Right lobe of liver (tissue), 4 donors: ENCODE measurements around the gene IGFBP1.

ENCODE experiments used
- POLR2A ChIP-seq: fragments of 450-650 bp; IDR thresholded peaks from one replicate; pipeline ENCODE4 v1.6.1; 2017; ENCODE audit warnings: antibody characterized with exemption, mild to moderate bottlenecking
- TF ChIP-seq, protein P1 (sequence below), 4 donors: fragments of 200-600 bp in 3 of 4; fragments of 450-650 bp in 1 of 4; IDR thresholded peaks; one replicate each; pipeline versions ENCODE4 v1.5.1 to v1.8.0; 2016 to 2022; ENCODE audit warnings: antibody characterized with exemption in 4 of 4, mild to moderate bottlenecking in 2 of 4
- donor health status: DM: no; HTN: no; CAD: no.
- donor health status: DM: no; HTN: no; CAD: no.
- donor health status: DM: no; HTN: yes; CAD: no.

DNA sequence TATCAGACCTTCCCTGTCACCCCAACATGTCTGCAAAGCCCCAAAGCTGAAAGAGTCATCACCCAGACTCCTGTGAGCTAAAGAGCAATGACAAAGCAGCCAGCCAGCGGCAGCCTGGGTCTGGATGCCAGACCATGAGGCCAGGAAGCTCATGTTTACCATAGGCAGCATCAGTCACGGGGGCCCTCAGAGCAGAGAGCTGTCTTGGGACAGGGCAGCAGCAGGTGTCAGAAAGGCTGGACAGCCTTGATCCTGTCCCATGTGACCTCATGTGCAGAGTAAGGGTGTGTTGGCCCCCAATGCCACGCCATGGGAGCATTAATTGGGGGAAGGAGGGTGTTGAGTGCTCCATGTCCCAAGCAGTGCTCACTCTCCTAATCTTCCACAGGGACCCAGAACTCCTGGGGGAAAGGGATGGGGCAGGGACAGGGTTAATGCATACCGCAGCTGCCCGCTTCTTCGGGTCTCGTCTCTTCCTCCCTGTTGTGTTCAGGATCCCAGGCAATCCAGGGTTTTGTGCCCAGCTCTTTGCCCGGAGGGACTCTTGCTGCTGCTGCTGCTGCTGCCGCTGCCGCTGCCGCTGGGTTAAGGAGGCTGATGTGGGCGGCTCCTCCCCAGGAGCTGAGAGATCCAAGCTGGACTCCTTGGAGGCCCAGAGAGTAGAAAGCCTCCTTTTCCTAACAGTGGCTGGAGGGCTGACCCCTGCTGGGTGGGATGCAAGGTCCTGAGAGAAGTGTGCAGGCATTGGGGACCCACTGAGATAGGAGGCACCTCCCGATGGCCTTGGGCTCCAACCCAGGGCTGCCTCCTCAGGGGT, 22.5 kb upstream of the IGFBP1 start:
- TF ChIP-seq, protein P1, sequence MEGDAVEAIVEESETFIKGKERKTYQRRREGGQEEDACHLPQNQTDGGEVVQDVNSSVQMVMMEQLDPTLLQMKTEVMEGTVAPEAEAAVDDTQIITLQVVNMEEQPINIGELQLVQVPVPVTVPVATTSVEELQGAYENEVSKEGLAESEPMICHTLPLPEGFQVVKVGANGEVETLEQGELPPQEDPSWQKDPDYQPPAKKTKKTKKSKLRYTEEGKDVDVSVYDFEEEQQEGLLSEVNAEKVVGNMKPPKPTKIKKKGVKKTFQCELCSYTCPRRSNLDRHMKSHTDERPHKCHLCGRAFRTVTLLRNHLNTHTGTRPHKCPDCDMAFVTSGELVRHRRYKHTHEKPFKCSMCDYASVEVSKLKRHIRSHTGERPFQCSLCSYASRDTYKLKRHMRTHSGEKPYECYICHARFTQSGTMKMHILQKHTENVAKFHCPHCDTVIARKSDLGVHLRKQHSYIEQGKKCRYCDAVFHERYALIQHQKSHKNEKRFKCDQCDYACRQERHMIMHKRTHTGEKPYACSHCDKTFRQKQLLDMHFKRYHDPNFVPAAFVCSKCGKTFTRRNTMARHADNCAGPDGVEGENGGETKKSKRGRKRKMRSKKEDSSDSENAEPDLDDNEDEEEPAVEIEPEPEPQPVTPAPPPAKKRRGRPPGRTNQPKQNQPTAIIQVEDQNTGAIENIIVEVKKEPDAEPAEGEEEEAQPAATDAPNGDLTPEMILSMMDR (IDR thresholded peaks at IDR 0.05), result no peak
- TF ChIP-seq POLR2A, result no peak
